ACHN (cell line): ENCODE data around the gene PTPN1.
A peak's percentile ranks its signal among the peaks of the same experiment; 100 is the strongest.
"Not testable (repeated sequence)": the region's sequence is repeated elsewhere in the genome, so short reads cannot be mapped to it uniquely, and the experiment has no call there.

Source experiments
- DNase-seq: peaks from one replicate; pipeline ENCODE4 v3.0.0-alpha.2; 2015
- in situ Hi-C: cut with HindIII; loops from 2 replicates; pipeline ENCODE4 v1.10.0; 2017; ENCODE audit warnings: low sequenced_read_pairs, low pct_ligation_motif_present, low pct_unique_long_range_greater_than_20kb

Gene PTPN1

GRCh38 chr20:50594591-50595432 is 84.6 kb downstream of the PTPN1 start:
- DNase-seq: no peak
- in situ Hi-C loops: no loop called here

- no peak for DNase-seq
Measured at GRCh38 chr20:50595433-50595895, 85.3 kb downstream of the PTPN1 start.

DNA sequence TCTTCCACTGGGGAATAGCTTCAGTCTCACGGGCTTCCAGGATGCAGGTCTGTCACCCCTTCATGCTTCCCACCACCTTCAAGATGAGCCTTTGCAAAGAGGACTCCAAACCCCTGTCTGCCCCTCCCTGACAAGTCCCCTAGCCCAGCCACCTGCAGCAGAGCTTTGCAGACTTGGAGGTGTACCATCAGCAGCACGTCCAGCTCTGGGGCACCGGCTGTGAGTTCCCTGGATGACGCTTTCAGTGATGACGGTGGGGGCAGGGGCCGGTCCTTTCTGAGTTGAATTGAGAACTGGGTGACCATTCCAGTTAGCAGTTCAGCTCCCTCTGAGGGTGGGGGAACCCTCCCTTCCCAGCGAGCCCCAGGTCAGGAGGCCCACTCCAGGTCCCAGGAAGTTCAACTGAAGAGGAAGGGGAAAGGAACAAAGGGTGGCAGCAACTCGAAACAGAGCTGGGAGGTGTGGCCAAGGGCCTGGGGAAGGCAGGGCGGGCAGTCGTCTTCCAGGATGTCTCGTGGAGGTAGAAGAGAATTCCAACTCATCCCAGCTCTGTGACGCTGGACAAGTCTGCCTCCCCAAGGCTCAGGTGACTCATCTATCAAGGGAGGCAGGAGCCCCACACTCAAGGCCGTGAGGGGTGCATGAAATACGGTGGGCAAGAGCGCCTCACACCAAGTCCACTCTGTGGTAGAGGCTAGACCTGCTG is 86.0 kb downstream of the PTPN1 start:
- DNase-seq: peak; percentile 27
- in situ Hi-C loops: no loop called here

More at GRCh38 chr20:50595433-50595895, 85.3 kb downstream of the PTPN1 start:
- in situ Hi-C loops: no loop called here

DNA sequence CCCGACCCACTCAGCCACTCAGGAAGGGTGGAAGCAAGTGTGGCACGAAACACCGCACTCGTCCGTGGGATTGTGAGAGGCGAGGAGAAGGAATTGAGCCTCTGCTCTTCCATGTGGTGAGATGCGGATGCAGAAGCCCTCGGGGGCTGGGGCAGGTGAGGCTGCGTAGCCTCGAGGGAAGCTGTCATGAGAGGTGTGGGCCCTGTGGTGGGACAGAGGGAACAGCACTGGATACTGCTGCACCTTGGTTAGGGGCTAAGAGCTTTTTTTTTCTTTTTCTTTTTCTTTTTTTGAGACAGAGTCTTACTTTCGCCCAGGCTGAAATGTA is 86.5 kb downstream of the PTPN1 start:
- DNase-seq: no peak
- in situ Hi-C loops: no loop called here

DNA sequence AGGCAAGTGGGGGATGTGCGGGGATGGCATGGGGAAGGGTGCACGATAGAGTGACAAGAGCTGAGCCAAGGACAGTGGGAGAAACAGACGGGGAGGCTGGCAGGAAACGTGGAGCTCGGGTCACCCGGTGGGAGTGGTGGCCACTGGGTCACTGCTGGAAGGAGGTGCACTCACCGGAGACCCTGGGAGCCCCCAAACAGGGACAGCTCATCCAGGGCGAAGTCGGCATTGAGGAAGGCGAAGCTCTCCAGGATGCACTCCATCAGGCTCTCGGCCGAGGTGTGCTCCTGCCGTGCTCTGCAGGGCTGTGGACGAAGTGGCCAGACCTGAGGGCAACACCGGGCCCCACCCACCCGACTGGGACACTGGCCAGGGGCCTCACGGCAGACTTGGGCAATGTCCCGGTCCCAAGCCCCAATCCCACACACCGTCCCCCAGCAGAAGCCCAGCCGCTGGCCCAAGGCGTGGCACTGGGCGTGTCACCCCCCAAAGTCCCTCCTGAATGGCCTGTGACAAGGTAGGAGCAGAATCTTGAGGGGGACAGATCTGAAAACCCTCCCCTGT is 87.3 kb downstream of the PTPN1 start:
- DNase-seq: no peak
- in situ Hi-C loops: no loop called here

DNA sequence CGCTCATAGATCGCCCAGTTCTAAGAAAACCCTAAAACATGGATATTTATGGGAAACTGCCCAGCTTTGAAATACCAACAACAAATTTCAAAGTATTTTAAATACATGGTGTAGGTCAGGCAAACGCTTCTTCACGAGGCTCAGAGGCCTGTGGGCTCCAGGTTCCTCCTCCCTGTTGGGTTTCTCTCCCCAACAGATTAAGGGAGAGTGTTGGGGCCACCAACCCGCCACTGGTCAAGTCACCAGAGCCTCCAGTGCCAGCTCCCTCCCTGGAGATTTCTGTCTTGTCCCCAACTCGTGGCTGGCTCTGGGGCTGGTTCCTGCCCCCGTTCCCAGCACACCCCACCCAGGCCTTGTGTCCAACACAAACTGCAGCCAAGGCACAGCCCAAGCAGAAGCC is 87.9 kb downstream of the PTPN1 start:
- DNase-seq: no peak
- in situ Hi-C loops: no loop called here

GRCh38 chr20:50598768-50599167 is 88.6 kb downstream of the PTPN1 start:
- DNase-seq, in situ Hi-C loops: not testable (repeated sequence)

GRCh38 chr20:50600281-50600895 is 90.2 kb downstream of the PTPN1 start:
- no peak for DNase-seq
- in situ Hi-C loops: no loop called here

- no peak for DNase-seq
- in situ Hi-C loops: no loop called here
Measured at GRCh38 chr20:50601511-50602431, 91.6 kb downstream of the PTPN1 start.

- in situ Hi-C loops: no loop called here
- DNase-seq: no peak
Measured at GRCh38 chr20:50602432-50603088, 92.4 kb downstream of the PTPN1 start.

GRCh38 chr20:50604451-50604850 is 94.3 kb downstream of the PTPN1 start:
- in situ Hi-C loops: no loop called here
- DNase-seq: no peak

DNA sequence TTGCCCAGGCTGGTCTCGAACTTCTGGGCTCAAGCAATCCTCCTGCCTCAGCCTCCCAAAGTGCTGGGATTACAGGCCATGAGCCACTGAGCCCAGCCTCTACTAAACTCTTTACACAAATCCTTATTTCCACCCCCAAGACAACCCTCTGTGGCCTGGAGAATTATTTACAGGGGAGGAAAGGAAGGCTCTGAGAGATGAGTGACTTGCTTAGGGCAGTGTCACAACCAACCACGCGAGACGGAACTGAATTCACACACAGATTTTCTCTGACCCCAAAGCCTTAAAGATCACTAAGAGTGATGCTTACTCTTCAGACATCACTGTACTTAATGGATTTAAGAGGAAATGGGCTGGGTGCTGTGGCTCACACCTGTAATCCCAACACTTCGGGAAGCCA is 95.0 kb downstream of the PTPN1 start:
- in situ Hi-C loops: no loop called here
- DNase-seq: peak; percentile 33

DNA sequence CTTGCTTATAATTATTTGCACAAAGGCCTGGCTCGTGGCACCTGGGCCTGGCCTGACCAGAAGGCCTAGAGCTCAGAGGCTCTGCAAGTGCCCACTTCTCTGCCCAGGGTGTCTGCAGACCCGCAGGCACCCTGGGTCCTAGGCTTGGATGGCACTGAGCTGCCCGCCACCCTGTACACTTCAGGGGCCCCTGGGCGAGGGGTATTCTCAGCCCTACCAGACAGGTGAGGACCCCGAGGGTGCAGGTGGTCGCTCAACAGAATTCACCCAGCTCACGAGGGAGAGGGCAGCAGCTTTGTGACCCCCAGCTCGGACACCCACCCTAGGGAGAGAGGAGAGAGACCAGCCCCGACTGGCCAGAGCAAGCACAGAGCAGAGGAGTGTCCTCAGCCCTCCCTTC is 97.3 kb downstream of the PTPN1 start:
- DNase-seq: no peak
- in situ Hi-C loops: no loop called here

- in situ Hi-C loops: no loop called here
Measured at GRCh38 chr20:50607850-50608749, 97.9 kb downstream of the PTPN1 start.

GRCh38 chr20:50608750-50609104 is 98.5 kb downstream of the PTPN1 start:
- DNase-seq: no peak
- in situ Hi-C loops: no loop called here

More at GRCh38 chr20:50607850-50608749, 97.9 kb downstream of the PTPN1 start:
- no peak for DNase-seq

DNA sequence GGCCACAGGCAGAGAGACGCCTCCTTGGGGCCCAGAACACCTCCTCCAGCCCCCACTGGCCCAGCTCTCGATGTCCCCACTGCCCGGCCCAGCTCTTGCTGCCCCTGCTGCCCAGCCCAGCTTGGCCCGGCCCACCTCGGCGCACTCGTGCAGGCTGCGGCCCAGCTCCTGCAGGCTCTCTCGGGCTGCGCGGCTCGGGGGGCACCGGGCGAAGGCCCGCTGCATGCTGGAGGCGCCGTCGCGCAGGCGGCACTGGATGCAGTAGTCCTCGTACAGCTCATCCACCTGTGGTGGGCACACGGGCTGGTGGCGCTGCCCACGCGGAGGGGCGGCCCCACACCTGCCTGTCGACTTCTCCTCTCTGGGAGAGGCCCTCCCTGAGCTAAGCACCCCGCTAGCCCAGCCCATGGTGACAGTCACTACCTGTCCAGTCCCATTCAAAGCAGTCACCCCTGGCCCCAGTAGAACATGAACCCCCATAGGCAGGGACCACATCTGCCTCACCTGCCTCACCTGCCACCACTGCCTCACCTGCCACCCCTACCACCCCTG is 99.3 kb downstream of the PTPN1 start:
- in situ Hi-C loops: no loop called here
- no peak for DNase-seq
